Muscle layer of colon (tissue), 2 donors: ENCODE results near the gene CBLN1.

Experiments used
- H3K27ac ChIP-seq: one replicate; pipeline ENCODE4 v1.7.0; 2013; ENCODE audit warnings: low read depth, mild to moderate bottlenecking, low read length, moderate library complexity
- H3K27me3 ChIP-seq, 2 donors: one replicate each; pipeline ENCODE4 v1.7.0; 2013; ENCODE audit warnings: low read length in 2 of 2, mild to moderate bottlenecking in 2 of 2; ENCODE audit not compliant: insufficient read depth in 2 of 2, control insufficient read depth in 1 of 2
- H3K36me3 ChIP-seq: one replicate; pipeline ENCODE4 v1.7.0; 2013; ENCODE audit warnings: mild to moderate bottlenecking, low read length; ENCODE audit not compliant: insufficient read depth
- H3K4me1 ChIP-seq: one replicate; pipeline ENCODE4 v1.7.0; 2013; ENCODE audit warnings: mild to moderate bottlenecking, low read length; ENCODE audit not compliant: insufficient read depth
- H3K4me3 ChIP-seq, 2 donors: one replicate each; pipeline ENCODE4 v1.7.0; 2013; ENCODE audit warnings: low read length in 2 of 2, low read depth in 1 of 2, mild to moderate bottlenecking in 1 of 2, moderate library complexity in 1 of 2
- H3K9ac ChIP-seq: one replicate; pipeline ENCODE4 v1.7.0; 2013; ENCODE audit warnings: low read length
- H3K9me3 ChIP-seq: one replicate; pipeline ENCODE4 v1.7.0; 2013; ENCODE audit warnings: mild to moderate bottlenecking, low read length
- donor health status: abdominal sarcoma.
- donor health status: Adenocarcinoma of cecum.

Gene CBLN1

DNA sequence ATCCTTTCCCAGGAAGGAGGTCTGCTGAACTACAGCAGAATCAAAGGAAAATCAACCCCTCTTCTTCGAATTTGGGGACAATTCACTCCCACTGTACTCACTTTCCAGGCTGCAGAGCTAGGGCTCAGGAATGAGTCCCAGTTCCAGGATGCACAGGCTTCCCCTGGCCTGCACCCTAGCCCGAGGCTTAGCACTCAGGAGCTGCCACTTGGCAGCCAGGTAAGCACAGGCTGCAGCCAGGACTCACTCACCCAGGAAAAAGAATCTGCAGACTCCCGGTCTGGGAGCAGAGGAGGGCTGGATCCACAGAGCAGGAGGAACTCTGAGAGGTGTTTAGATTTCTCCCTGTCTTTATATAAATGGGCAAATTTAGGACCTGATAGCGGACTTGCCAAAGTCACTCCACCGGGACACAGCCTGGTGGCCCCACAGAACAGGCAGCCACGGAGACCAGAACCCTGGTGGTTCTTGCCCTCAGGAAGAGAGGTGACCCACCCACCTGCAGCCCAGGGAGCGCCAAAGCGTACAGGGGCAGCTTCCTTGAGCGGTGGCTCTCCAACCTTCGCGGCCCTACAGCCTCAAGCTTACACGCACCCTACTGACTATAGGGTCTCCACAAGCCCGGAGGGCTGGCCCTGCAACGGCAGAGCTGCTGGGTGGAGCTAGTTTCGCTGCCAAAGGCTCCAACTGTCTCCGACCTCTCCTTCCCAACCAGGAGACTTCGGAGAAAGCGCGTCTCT lies 4.8 kb downstream of the CBLN1 start:
- Histone ChIP-seq H3K4me3 (no peak overlapping the region), H3K4me1 (peaks cover 6% of the 10 kb centered on the region), H3K27me3 (peaks cover 48 to 92% of the 10 kb centered on the region in 2 donors)

DNA sequence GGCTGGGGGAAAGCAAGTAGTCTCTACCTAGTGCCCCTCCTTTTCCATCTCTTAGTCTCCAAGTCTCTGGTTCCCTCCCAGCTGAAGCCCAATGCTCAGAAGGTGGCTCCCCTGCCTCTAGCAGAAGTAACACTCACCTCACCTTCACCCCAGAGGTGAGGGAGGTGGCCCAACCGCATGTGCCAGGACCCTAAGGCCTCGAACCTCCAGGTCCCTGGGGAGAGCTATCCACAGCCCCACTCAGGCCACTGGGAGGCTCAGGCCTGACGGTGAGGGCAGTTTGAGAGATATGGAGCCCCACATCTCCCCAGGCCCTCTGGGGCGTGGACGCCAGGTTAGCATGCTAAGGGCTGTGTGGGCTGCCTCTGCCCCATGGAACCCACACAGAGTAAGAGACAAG lies 5.8 kb downstream of the CBLN1 start:
- Histone ChIP-seq H3K27ac (no peak overlapping the region), H3K9ac (no peak overlapping the region), H3K4me1 (peaks cover 3% of the 10 kb centered on the region), H3K4me3 (no peak overlapping the region), H3K36me3 (no peaks in the 10 kb centered on the region), H3K27me3 (peaks cover 48 to 87% of the 10 kb centered on the region in 2 donors), H3K9me3 (peaks cover 5% of the 10 kb centered on the region)

More for the DNA sequence above, 4.8 kb downstream of the CBLN1 start:
- Histone ChIP-seq H3K9me3 (peaks cover 5% of the 10 kb centered on the region), H3K9ac (no peak overlapping the region), H3K36me3 (no peaks in the 10 kb centered on the region), H3K27ac (no peak overlapping the region)

DNA sequence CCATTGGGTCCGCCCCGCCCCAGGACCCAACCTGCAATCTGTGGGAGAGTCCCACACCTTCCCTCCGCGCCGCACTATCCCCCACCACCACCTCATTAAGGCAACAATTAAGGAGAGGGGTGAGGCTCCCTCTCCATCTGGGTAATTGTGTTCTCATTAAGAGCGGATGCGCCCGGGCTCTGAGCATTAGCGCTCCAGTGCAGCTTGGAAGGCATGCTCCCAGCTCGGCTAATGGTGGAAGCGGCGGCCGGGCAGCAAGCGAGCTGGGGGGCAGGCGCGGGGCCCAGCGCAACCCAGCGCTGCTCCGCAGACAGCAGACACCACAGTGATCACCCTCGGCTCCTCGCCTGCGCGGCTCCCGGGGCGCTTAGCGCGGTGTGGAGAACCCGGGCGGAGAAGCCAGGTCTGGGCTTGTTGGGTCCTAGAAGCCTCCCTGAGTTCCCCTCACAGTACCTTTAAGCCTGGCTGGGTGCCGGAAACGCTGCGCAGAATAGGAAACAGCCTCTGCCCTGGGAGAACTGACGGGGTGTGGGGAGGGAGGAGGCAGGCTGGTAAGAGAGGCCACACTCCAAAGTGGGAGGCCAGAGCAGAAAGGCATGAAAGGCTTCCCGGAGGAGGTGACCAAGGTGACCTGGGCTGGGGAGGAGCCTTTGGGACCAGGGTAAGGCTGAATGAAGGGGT lies 6.4 kb downstream of the CBLN1 start:
- H3K27ac ChIP-seq, result no peak overlapping the region
- no peak overlapping the region for H3K9ac ChIP-seq
- no peaks in the 10 kb centered on the region for H3K4me1 ChIP-seq
- peaks cover 48 to 80% of the 10 kb centered on the region in 2 donors for H3K27me3 ChIP-seq
- no peak overlapping the region for H3K4me3 ChIP-seq
- no peaks in the 10 kb centered on the region for H3K36me3 ChIP-seq
- peaks cover 5% of the 10 kb centered on the region for H3K9me3 ChIP-seq

DNA sequence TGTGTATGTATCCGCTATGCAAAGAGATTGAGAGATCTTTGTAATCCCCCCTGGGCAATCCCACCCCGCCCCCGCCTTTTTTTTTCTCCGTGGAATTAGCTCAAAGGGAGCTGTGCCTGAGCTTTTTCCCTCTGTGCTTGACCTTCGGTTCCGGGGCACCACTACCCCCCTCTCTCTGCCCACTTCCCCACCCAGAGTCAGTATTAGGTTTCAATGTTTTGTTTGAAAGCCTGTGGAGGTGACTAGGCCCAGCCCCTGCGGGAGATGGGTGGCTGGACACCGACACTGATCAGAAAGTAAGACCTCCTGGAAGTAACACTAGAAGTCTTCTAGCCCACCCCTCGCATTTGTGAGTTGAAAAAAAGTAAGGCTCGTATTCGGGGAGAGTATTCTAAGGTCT lies 7.0 kb downstream of the CBLN1 start:
- no peak overlapping the region for H3K4me3 ChIP-seq
- H3K4me1 ChIP-seq, result no peaks in the 10 kb centered on the region
- peaks cover 43 to 74% of the 10 kb centered on the region in 2 donors for H3K27me3 ChIP-seq
- no peak overlapping the region for H3K27ac ChIP-seq
- H3K36me3 ChIP-seq, result no peaks in the 10 kb centered on the region
- peaks cover 5% of the 10 kb centered on the region for H3K9me3 ChIP-seq
- H3K9ac ChIP-seq, result no peak overlapping the region

DNA sequence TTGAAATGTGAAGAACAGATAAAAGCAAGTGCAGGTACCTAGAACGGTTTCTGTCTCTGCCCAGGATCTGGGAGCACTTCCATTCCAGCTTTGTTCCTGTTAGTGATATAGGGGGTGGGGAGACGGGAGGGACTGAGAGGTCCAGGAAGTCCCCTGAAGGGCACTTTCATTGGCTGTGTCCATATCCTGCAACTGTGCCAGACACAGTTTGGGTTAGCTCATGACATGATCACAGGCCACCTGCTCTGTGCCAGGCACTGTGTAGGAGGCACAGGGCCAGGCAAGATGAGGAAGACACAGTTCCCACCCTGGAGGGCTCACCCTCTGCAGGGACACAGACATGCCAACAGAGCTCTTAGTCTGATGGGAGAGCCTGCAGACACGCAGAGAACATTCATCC lies 7.9 kb downstream of the CBLN1 start:
- Histone ChIP-seq H3K4me1 (no peaks in the 10 kb centered on the region), H3K27ac (no peak overlapping the region), H3K9ac (no peak overlapping the region), H3K4me3 (no peak overlapping the region), H3K27me3 (peaks cover 35 to 66% of the 10 kb centered on the region in 2 donors), H3K9me3 (peaks cover 5% of the 10 kb centered on the region), H3K36me3 (no peaks in the 10 kb centered on the region)

DNA sequence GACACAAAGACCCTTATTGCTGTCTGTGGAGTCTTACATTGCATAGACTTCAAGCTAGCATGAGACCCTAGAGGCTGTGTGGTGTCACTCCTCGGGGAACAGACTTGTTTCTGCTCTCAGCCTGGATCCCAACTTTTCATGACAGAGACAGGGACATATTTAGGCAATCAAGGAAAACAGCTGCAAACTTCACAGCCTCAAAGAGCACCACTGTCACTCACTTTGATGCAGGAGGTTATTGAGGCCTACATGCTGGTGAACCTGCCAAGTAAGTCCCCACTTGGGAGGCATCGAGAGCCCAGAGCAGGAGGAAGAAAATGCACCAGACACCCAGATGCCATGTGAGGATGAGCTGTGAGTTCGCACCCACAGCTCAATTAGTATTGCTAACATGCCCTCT lies 10.3 kb downstream of the CBLN1 start:
- Histone ChIP-seq H3K27me3 (peaks cover 10 to 42% of the 10 kb centered on the region in 2 donors), H3K4me3 (no peak overlapping the region), H3K4me1 (no peaks in the 10 kb centered on the region), H3K9me3 (peaks cover 5% of the 10 kb centered on the region), H3K27ac (no peak overlapping the region), H3K36me3 (no peaks in the 10 kb centered on the region), H3K9ac (no peak overlapping the region)

DNA sequence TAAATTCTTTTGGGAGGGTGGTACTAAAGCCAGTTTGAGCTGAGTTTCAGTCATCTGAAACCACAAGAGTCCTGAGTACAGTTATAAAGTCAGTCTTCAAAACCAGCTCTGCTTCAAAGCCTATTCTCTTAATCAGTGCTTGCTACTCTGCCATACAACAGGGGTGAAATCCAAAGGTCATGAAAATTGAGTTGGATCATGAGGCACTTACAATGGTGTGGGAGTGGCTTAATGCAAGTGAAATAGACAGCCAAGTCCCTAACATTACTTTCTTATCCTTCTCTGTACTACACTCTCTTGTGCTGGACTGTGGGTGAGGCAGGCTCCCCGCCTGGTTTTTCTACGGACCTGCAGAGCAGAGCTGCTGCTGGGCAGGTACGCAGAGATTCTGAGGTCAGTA lies 12.4 kb downstream of the CBLN1 start:
- no peaks in the 10 kb centered on the region for H3K4me1 ChIP-seq
- no peak overlapping the region for H3K9ac ChIP-seq
- H3K4me3 ChIP-seq, result no peak overlapping the region
- peaks cover 5% of the 10 kb centered on the region for H3K9me3 ChIP-seq
- H3K27ac ChIP-seq, result no peak overlapping the region
- peaks cover 0 to 20% of the 10 kb centered on the region in 2 donors for H3K27me3 ChIP-seq
- no peaks in the 10 kb centered on the region for H3K36me3 ChIP-seq

DNA sequence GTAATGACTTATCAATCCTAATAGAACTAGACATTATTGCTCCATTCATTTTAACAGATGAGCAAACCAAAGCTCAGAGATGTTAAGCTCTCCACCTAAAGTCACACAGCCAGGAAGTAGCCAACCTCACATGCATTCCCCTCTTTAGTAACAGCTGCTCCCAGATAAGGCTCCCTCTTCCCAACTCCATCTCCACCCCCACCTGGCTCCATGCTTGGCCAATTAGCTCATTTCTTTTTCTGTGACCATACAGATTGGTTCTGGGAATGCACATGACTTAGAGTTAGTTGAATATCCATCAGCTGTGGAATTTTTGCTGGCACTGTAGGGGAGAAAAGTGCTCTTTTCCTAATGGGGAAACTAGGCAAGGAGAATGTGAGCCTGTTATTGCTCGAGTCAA lies 13.0 kb downstream of the CBLN1 start:
- peaks cover 0 to 15% of the 10 kb centered on the region in 2 donors for H3K27me3 ChIP-seq
- H3K4me3 ChIP-seq, result no peak overlapping the region
- no peaks in the 10 kb centered on the region for H3K4me1 ChIP-seq

DNA sequence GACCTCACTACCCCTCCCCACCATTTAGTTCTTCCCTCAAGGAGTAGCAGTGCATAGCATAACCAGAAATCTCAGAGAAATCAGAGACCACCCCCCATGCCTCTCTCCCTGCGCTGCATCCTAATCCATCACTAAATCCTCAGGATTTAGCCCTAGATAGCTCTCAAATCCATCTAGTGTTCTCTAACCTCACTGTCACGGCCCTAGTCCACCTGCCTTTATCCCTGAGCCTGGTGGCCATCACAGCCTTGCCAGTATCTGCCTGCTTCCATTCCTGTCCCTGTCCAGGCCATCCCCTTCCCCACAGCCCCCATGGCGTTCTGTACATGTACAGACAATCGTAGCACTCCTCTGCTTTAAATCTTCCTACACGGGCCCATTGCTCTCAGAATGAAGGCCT lies 19.1 kb downstream of the CBLN1 start:
- H3K9me3 ChIP-seq, result no peaks in the 10 kb centered on the region
- no peak overlapping the region for H3K4me3 ChIP-seq
- no peaks in the 10 kb centered on the region for H3K36me3 ChIP-seq
- no peak overlapping the region for H3K9ac ChIP-seq
- no peaks in the 10 kb centered on the region for H3K4me1 ChIP-seq
- H3K27ac ChIP-seq, result no peak overlapping the region
- H3K27me3 ChIP-seq, result no peaks in the 10 kb centered on the region

More for the DNA sequence above, 13.0 kb downstream of the CBLN1 start:
- no peak overlapping the region for H3K27ac ChIP-seq
- no peaks in the 10 kb centered on the region for H3K36me3 ChIP-seq
- peaks cover 5% of the 10 kb centered on the region for H3K9me3 ChIP-seq
- H3K9ac ChIP-seq, result no peak overlapping the region

DNA sequence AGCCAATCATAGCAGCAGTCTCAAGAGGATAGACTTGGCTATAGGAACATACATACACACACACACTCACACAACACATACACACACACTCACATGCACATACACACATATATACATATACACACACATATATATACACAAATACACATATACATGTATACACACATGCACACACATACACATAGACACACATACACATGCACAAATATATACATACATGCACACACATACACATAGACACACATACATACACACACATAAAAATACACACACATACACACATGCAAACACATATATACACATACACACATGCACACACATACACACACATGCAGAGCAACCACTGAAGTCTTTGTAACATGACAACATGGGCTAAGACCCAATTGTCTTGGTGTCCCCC lies 19.7 kb downstream of the CBLN1 start:
- no peak overlapping the region for H3K9ac ChIP-seq
- H3K27me3 ChIP-seq, result no peaks in the 10 kb centered on the region
- no peaks in the 10 kb centered on the region for H3K9me3 ChIP-seq
- H3K4me1 ChIP-seq, result no peaks in the 10 kb centered on the region
- H3K36me3 ChIP-seq, result no peaks in the 10 kb centered on the region
- no peak overlapping the region for H3K4me3 ChIP-seq
- no peak overlapping the region for H3K27ac ChIP-seq

DNA sequence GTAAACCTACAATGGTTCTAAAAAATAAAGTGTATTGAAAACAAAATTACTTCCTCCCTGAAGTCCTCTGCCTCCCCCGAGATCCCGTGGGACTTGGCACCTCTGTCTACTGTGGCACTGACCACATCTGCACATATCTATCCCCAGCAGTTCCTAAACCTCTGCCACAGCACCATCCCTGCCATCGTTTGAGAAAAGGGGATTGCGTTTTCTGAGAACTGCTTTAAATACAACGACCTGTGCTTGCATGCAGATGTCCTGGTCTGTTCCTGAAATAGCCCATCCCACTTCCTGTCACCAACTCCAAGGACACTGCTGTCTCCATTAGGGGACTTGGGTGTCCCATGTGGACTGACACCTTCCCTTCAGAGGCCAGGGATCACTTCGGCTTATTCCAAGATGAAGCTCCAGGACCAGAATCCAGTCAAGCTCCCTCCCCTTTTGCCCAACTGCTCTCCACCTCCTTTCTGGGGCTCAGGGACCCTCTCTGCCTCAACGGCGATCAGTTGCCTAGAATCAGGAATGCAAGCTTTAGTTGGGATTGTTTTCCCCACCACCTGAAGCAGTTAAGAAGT lies 20.6 kb downstream of the CBLN1 start:
- H3K36me3 ChIP-seq, result no peaks in the 10 kb centered on the region
- no peak overlapping the region for H3K9ac ChIP-seq
- no peaks in the 10 kb centered on the region for H3K9me3 ChIP-seq
- no peaks in the 10 kb centered on the region for H3K27me3 ChIP-seq
- H3K4me1 ChIP-seq, result no peaks in the 10 kb centered on the region
- H3K4me3 ChIP-seq, result no peak overlapping the region
- H3K27ac ChIP-seq, result no peak overlapping the region
